IPS-15b (cell line): ENCODE data around the gene AP2M1.

Experiments used
- H3K27me3 ChIP-seq: one replicate; pipeline ENCODE4 v1.6.1; 2013; ENCODE audit warnings: low read length; ENCODE audit not compliant: control insufficient read depth, insufficient read depth
- H3K36me3 ChIP-seq: one replicate; pipeline ENCODE4 v1.6.1; 2013; ENCODE audit warnings: low read length; ENCODE audit not compliant: control insufficient read depth, insufficient read depth
- H3K4me1 ChIP-seq: one replicate; pipeline ENCODE4 v1.6.1; 2013; ENCODE audit warnings: mild to moderate bottlenecking, low read length; ENCODE audit not compliant: control insufficient read depth, insufficient read depth
- H3K4me3 ChIP-seq: one replicate; pipeline ENCODE4 v1.5.1; 2013; ENCODE audit warnings: low read depth, low read length
- H3K9ac ChIP-seq: one replicate; pipeline ENCODE4 v1.6.1; 2013; ENCODE audit warnings: low read depth, mild to moderate bottlenecking, low read length
- H3K9me3 ChIP-seq: one replicate; pipeline ENCODE4 v1.6.1; 2013; ENCODE audit warnings: mild to moderate bottlenecking, low read length; ENCODE audit not compliant: control insufficient read depth, insufficient read depth

AP2M1 gene

DNA sequence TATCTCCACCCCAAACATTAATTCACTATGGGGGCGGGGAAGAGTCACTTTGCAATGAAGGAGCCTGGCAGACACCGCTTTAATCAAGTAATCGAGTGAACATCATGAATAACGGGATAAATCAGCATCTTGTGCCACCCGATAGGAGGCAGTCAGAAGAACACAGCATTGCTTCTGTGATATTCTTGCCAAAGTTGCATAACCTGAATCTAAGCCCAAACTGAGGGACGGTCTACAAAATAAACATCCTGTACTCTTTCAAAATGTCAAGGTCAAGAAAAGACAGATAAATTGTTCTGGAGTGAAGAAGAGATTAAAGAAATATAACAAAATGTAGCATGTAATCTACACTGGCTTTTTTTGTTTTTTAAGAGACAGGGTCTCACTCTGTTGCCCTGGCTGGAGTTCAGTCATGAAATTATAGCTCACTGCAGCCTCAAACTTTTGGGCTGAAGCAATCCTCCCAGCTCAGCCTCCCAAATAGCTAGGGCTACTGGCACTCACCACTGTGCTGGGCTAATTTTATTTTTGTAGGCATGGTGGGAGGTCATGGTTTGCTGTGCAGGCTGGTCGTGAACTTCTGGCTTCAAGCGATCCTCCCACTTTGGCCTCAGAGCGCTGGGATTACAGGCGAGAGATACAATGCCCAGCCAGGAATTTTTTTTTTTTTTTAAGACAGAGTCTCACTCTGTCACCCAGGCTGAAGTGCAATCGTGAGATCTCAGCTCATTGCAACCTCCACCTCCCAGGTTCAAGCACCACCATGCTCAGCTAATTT is 34.7 kb downstream of the AP2M1 start:
- H3K4me3 ChIP-seq, result no peak overlapping the region
- no peaks in the 10 kb centered on the region for H3K36me3 ChIP-seq
- H3K4me1 ChIP-seq, result no peaks in the 10 kb centered on the region
- H3K27me3 ChIP-seq, result no peaks in the 10 kb centered on the region
- no peaks in the 10 kb centered on the region for H3K9me3 ChIP-seq
- no peak overlapping the region for H3K9ac ChIP-seq

DNA sequence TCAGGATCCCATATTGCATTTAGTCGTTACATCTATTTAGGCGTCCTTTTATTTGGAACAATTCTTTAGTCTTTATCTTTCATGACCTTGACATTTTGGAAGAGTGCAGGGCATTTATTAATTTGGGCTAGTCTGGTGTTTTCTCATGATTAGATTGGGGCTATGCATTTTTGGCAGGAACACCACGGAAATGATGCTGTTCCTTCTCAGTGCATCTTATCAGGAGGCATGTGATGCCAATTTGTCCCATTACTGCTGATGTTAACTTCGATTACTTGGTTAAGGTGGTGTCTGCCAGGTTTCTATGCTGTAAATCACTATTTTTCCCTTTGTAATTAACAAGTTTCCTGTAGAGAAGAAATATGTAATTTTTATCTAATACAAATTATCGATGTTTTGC is 36.6 kb downstream of the AP2M1 start:
- H3K36me3 ChIP-seq, result no peaks in the 10 kb centered on the region

DNA sequence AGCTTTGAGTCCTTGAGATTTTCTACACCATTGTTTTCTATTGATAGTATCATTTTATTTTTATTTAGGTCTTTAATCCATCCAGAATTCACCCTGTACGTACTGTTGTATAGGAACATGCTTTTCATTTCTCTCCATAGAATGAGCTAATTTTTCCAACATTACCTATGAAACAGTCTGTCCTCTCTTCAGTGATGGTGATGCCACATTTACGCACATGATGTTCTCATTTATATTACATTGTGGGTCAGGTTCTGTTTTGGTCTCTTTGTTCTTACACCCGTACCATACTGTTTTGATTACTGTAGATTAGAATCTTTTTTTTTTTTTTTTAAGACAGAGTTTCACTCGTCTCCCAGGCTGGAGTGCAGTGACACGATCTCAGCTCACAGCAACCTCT is 37.1 kb downstream of the AP2M1 start:
- no peak overlapping the region for H3K4me3 ChIP-seq
- H3K4me1 ChIP-seq, result no peaks in the 10 kb centered on the region
- no peaks in the 10 kb centered on the region for H3K27me3 ChIP-seq
- H3K9me3 ChIP-seq, result no peaks in the 10 kb centered on the region
- no peaks in the 10 kb centered on the region for H3K36me3 ChIP-seq
- no peak overlapping the region for H3K9ac ChIP-seq

More for the DNA sequence above, 36.6 kb downstream of the AP2M1 start:
- no peak overlapping the region for H3K4me3 ChIP-seq
- H3K4me1 ChIP-seq, result no peaks in the 10 kb centered on the region
- no peaks in the 10 kb centered on the region for H3K9me3 ChIP-seq
- no peaks in the 10 kb centered on the region for H3K27me3 ChIP-seq
- H3K9ac ChIP-seq, result no peak overlapping the region

DNA sequence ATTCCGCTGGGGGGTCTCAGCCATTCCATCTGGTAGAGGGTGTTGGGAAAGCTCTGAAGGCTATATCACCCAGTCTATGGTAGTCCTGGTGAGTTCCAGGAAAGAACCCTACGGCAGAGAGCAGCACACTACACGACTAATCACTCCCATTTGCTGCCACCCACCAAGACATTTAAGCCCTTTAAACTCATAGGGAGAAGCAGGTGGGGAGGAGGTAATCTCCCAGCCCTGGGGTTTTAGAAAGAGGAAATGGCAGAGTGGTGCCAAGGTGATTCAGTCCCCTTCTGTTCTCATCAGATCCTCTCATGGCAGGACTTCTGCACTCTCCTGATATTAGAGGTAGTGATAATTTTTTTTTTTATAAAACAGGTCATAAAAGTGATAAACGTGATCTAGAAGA is 44.2 kb downstream of the AP2M1 start:
- H3K36me3 ChIP-seq, result no peaks in the 10 kb centered on the region
- H3K4me3 ChIP-seq, result no peak overlapping the region
- H3K9ac ChIP-seq, result no peak overlapping the region
- no peaks in the 10 kb centered on the region for H3K4me1 ChIP-seq
- H3K9me3 ChIP-seq, result no peaks in the 10 kb centered on the region
- no peaks in the 10 kb centered on the region for H3K27me3 ChIP-seq

DNA sequence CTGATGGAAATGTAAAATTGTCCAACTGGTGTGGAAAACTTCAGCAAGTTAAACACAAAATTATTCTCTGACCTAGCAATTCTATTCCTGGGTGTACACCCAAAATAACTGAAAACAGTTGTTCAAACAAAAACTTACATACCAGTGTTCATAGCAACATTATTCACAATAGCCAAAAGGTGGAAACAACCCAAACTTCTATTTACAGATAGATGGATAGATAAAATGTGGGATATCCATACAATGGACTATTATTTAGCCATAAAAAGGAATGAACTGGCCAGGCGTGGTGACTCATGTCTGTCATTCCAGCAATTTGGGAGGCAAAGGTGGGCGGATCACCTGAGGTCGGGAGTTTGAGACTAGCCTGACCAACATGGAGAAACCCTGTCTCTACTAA is 47.9 kb downstream of the AP2M1 start:
- Histone ChIP-seq H3K4me1 (no peaks in the 10 kb centered on the region), H3K4me3 (no peak overlapping the region), H3K36me3 (no peaks in the 10 kb centered on the region), H3K9ac (no peak overlapping the region), H3K27me3 (peaks cover 1% of the 10 kb centered on the region), H3K9me3 (no peaks in the 10 kb centered on the region)

DNA sequence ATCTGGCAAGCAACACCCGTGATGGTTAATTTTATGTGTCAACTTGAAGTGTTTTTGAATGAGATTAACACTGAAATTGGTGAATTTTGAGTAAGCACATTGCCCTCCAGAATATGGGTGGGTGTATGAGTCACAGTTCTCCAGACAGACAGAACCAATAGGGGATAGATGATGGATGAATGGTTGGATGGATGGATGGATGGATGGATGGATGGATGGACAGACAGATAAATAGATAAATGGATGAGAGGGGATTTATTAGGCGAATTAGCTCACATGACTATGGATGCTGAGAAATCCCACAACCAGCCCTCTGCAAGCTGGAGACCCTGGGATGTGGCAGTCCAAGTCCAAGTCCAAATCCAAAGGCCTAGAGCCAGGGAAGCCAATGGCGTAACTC is 49.3 kb downstream of the AP2M1 start:
- Histone ChIP-seq H3K27me3 (peaks cover 16% of the 10 kb centered on the region), H3K36me3 (no peaks in the 10 kb centered on the region), H3K9ac (no peak overlapping the region), H3K4me3 (no peak overlapping the region), H3K4me1 (no peaks in the 10 kb centered on the region), H3K9me3 (no peaks in the 10 kb centered on the region)

DNA sequence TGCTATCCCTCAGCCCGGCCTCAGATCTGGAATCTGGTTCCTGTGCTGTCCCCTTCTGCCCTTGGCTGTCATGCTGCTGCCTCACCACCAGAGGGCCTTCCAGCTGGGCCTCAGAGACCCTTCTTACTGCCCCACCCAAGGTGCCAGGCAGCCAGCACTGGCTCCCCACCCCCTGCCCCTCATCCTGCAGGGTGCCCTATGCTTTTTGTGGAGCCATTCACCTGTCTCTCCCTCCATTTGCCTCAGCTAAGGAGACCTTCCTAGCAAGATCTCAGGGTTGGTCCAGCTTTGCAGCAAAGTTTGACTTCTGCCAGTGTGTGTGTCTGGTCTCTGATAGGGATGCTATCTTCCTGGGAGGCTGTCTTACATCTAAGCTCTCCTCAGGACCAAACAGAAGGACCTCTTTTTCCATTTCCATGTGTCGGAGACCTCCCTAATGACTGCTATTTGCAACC is 52.9 kb downstream of the AP2M1 start:
- Histone ChIP-seq H3K36me3 (no peaks in the 10 kb centered on the region), H3K27me3 (peaks cover 48% of the 10 kb centered on the region), H3K4me1 (no peaks in the 10 kb centered on the region), H3K9me3 (no peaks in the 10 kb centered on the region), H3K4me3 (no peak overlapping the region), H3K9ac (no peak overlapping the region)

DNA sequence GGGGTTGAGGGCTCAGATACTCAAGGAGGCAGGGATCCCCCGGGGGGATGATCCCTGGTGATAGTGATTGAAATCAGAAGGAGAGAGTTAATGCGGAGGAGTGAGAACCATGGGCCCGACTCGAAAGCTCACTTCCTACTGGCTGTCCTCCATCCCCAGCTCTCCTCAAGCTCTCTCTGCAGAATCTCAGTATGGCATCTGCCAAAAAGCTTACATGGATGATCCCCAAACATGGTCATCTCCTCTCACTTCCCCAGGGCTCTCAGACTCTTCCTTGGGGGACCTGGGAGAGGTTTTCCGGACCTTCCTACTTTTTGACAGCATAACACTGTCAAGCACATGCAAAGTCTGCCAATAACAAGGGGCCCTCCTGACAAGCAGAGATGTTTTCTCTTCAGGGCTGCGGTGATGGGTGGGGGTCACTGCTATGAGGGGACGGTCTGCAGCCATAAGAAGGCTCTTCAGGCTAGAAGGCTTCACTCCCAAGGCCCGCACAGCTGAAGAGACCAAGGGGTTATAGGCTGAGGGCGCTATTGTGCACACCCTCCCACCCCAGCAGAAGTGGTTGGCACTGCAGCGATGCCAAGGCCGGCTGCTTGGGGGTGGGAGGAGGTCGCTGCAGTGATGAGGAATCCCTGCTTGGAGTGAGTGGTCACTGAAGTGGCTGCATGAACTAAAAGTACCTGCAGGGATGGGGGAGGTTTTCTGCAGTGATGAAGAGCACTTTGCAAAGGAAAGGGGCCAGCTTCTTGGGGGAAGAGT is 53.9 kb downstream of the AP2M1 start:
- Histone ChIP-seq H3K4me3 (peak overlapping the region; percentile 53), H3K9me3 (no peaks in the 10 kb centered on the region), H3K9ac (no peak overlapping the region), H3K27me3 (peaks cover 55% of the 10 kb centered on the region), H3K36me3 (no peaks in the 10 kb centered on the region), H3K4me1 (no peaks in the 10 kb centered on the region)

DNA sequence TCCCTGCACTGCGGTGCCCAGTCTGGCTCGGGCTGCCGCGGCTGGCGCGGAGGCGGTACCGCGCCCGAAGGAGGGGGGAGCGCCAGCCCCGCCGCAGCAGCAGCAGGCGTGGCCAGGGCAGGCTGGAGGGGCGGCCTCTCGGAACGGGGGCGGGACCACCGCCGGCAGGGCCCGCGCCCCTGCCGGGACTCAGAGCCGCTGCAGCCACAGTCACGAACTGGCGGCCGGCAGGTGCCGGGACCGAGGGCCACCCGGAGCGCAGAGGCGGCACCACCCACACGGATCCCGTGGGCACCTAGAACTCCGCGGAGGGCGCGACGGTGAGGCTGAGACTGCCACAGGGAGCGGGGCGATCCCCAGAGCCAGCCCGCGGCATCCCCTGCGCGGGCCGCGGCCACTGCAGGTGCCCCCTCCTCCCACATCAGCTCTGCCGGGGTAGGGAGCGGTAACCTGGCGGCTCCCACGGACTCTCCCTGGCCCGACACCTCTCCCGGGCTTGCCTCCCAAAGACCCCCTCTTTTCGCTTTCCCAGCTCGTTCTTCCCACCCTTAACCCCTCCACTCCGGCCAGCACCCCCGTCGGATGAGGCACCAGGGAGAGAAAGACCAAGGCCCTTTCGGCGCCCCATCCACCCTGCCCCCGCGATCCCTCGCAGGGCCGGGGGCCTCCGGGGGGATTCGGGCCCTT is 54.9 kb downstream of the AP2M1 start, which contains the start of gene VWA5B2:
Gene VWA5B2, plus strand, starts transcription at position 192 of the 687 bp plus-strand sequence. CDS start 944 bp downstream, outside the sequence.
- Histone ChIP-seq H3K9ac (no peak within 1 kb of the TSS), H3K36me3 (no peaks in the 10 kb centered on the region), H3K4me3 (peak within 1 kb of the TSS; percentile 65), H3K9me3 (no peaks in the 10 kb centered on the region), H3K4me1 (no peaks in the 10 kb centered on the region), H3K27me3 (peaks cover 58% of the 10 kb centered on the region)

DNA sequence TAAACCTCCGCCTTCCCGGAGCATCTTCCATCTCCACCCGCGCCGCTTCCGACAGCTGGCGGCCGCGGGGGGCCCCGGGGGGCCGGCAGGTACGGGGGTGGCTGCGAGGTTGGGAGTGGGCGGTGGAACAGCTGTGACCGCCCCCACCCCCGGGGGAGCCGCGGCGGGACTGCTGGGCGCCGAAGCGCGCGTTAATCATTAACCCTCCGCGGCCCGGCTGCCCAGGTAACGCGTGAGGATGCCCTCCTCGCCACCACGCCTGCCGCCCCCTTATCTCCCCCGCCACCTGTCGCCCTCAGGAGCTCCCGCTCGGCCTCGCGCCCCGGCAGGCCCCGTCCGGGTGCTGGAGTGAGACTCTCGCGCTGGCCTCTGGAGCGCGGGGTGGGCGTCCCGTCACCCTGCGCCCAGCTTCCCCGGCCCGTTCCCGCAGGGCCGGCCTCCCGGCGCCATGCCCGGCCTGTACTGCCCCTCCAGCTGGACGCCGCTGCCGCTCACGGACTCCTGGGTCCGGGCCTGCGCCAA is 55.5 kb downstream of the AP2M1 start:
- Histone ChIP-seq H3K4me1 (no peaks in the 10 kb centered on the region), H3K4me3 (peak overlapping the region; percentile 65), H3K9ac (no peak overlapping the region), H3K27me3 (peaks cover 58% of the 10 kb centered on the region), H3K9me3 (no peaks in the 10 kb centered on the region), H3K36me3 (no peaks in the 10 kb centered on the region)

DNA sequence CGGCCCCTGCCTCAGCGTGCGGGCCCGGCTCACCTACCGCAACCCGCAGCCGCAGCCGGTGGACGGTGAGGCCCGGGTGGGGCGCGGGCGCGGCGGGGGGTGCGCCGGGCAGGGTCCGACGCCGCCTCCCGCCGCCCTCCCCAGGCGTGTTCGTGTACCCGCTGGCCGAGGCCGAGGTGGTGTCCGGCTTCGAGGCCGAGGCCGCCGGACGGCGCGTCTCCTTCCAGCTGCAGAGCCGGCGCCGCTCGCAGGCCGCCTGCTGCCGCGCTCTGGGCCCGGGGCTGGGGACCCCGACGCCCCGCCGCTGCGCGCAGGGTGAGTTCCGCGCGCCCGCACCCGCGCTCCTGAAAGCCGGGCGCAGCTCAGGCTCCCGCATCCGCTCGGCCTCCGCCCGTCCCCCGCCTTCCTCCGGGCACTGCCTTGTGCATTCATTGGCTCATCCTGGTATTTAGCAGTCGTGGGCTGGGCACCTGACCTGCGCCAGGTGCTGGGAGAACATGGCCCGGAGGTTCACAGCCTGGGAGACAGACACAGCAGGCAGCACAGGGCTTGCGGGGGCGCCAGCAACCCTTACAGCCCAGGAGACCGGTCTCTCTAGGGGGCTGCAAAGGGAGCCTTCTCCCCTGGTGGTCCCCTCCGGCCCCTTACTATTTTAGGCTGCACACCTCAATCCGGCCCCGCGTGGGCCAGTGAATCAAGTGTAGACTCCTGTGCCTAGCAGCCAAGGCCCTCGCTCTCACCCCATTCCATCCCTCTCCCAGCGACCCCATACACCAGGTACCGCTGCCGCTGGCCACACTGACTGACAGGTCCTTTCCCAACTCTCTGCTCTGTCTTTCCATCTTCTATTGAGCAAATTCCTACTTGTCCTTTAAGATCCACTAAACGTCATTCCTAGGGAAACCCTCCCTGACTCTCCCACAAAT is 56.2 kb downstream of the AP2M1 start:
- H3K9ac ChIP-seq, result no peak overlapping the region

More for the DNA sequence above, 56.2 kb downstream of the AP2M1 start:
- Histone ChIP-seq H3K27me3 (peaks cover 58% of the 10 kb centered on the region), H3K4me1 (no peaks in the 10 kb centered on the region), H3K36me3 (no peaks in the 10 kb centered on the region), H3K4me3 (peak overlapping the region; percentile 65), H3K9me3 (no peaks in the 10 kb centered on the region)
